ENCODE measurements around the gene ZCCHC14.

Gene ZCCHC14

DNA sequence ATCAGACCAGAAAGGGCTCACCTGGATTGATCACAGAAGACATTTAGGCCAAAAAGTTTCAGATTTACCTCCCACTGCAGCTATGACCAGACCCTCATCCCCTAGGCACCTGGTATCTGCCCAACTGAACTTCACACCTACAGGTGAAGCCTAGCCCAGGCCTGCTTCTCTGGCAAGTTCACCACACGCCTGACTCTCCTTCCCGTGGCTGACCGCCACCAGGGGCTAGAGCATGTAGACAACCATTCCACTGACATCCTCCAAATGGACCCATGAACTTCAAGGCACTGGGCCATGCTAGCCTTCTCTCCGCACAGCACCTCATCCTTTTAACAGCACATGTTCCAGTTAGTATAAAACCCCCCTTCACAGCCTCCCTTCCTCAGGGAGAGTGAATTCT lies 18.8 kb downstream of the ZCCHC14 start:
- no peak for DNase-seq

- DNase-seq, result no peak
These were observed 19.9 kb downstream of the ZCCHC14 start for GRCh38 chr16:87472935-87473334.

GRCh38 chr16:87472142-87472778 lies 20.6 kb downstream of the ZCCHC14 start:
- DNase-seq, result no peak

DNA sequence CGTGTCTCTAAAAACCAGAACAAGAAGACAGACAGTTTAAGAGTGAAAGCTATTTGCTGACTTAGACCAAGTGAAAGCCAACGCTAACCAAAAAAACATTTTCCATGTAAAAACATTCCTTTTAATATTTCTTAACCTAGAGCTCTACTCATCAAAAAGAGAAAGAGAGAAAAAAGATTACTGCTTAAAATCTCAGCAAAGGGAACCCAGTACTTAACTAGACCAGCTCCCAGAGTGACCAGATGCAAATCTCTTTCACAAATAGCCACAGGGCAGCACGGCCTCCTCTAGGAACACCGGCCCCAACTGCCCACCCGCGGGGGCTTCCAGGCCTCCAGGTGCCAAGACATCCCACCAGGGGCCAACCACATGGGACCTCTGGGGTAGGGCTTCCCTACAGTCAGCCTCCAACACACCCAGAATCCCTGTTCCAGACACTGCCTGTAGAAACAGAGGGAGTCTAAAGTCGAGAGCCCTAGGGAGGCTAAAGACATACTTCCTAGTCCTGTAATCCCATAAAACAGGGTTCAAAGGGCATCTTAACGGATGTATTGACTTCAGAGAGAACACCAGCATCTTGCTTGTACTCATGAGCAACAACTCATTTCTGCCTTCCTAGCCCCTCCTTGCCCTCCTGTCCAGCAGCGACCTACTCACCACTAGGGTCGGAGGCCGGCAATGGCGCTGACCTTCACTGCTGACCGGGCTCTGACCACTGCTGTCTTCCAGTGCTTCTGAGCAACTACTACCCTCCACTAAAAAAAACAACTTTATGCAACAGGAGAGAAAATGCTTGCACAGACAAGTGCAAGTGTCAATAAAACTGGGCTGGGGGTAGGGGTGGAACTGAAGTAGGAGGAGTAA lies 21.3 kb downstream of the ZCCHC14 start:
- DNase-seq, result peak; percentile 16

- DNase-seq, result peak; percentile 29
These were observed 22.5 kb downstream of the ZCCHC14 start for GRCh38 chr16:87470332-87470731.

- no peak for DNase-seq
These were observed 23.7 kb downstream of the ZCCHC14 start for GRCh38 chr16:87469169-87469568.

GRCh38 chr16:87468550-87468949 lies 24.3 kb downstream of the ZCCHC14 start:
- DNase-seq, result no peak

DNA sequence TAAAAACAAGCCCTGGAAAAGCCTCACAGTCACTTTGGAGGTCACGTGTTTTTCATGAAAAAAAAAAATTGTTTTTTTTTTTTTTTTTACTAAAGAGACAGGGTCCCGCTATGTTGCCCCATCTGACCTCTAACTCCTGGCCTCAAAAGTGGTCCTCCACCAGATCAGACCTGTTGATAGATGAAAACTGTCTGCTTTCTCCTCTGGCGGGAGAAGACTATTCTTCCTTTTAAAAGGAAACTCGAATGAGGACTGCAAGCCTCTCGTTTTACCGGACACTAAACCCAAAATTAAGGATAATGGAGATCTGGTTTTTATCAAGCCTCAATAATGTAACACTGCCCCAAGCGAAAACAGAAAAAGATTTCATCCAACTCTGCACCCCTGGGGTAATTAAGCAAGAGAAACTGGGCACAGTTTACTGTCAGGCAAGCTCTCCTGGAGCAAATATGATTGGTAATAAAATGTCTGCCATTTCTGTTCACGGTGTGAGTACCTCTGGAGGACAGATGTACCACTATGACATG lies 25.8 kb downstream of the ZCCHC14 start:
- no peak for DNase-seq

GRCh38 chr16:87465879-87466278 lies 26.9 kb downstream of the ZCCHC14 start:
- no peak for DNase-seq

GRCh38 chr16:87465306-87465705 lies 27.5 kb downstream of the ZCCHC14 start:
- no peak for DNase-seq

DNA sequence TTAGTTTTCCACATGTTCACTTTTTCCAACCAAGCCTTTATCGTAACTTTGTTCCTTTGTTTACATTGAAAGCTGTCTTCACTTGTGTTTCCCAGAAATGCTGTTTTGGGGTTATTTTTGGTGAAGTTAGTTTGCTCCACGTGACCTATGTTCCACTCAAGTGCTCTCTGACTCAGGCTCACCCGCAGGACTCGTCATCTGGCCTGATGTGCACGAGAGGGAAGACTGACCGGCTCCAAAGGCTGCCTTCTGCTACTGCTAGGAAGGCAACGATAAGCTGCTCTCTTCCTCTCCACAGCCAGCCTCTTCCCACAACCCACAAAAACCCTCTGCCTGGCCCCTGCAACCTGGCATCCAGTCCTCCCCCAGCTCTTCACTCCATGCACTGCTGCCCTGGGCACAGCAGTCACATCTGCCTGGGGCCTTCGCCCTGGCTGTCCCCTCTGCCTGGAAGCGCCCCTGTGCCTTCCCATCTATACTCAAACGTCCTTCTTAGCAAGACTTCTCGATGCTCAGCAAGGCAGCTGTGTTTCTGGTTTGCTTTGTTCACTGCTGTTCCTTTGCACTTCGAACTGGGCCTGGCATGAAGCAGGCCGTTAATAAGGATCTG lies 28.0 kb downstream of the ZCCHC14 start:
- no peak for DNase-seq

DNA sequence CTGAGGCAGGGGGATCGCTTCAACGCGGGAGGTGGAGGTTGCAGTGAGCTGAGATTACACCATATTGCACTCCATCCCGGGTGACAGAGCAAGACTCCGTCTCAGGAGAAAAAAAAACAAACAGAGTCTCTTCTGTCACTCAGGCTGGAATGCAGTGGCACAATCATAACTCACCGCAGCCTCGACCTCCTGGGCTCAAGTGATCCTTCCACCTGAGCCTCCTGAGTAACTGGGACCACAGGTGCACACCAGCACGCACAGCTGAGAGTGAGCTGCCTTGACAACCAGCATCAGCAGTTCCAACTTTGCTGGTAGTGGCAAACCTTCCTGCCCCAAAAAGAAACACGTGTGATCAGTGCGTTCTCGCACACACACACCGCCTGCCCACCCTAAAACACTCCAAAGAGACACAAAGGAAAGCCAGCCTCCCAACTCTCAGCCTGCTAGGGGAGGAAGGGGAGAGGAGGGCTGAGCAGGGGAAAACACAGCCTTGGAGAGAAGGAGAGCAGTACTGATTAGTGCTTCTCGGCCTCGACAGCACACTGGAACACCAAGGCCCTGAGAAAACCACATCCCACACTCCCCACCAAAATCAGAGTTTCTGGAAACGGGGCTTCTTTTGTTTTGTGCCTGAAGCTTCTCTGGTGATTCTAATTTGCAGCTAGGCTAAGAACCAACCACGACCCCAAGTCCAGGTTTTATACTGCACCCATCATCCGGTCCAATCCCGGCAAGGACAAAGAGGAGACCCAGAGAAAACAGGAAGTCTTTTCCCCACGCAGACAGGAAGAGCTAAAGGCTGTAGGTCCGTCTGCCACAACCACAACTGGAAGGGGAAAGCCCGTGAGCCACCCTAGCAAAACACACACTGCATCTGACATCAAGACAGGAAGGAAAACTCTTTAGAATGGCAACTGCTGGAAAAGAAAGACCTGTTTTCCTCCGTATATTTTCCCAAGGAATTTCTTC lies 28.8 kb downstream of the ZCCHC14 start:
- no peak for DNase-seq

- DNase-seq, result no peak
These were observed 31.3 kb downstream of the ZCCHC14 start for GRCh38 chr16:87461466-87461991.

DNA sequence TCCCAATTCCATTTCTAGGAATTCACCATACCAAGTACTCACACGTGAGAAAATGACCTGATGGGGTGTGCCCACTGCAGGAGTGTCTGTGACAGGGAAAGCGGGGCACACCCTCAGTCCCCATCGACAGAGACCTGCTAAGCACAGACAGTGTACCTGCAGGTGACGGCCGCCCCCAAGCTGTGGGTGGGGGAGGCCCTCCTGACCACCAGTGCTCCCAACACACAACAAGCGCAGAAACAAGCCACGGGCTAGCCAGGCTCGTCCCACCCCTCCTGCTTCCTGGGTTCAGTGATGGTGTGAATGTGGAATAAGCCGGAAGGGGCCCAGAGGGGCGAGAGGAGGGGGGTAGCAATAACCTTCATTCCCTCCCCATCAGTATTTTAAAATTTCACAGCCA lies 31.9 kb downstream of the ZCCHC14 start:
- DNase-seq, result no peak

DNA sequence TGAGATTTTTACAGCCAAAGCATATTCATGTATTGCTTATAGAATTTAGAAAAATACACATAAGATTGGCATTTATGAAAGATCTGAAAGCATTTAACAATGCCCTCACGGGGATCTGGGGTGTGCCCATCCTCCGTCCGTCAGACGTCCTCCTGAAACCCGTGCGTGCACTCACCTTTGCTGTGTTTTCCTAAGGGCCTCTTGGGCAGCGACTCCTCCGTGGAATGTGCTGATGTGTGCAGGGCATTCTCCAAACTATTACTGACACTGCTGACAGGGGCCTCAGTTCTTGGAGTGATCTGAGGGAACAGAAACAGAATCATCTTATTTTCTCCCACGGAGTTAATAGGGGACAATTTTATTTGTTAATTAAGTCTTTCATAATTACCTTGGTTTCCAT lies 33.0 kb downstream of the ZCCHC14 start:
- DNase-seq, result no peak

GRCh38 chr16:87459027-87459426 lies 33.8 kb downstream of the ZCCHC14 start:
- DNase-seq, result no peak

- DNase-seq, result no peak
These were observed 34.4 kb downstream of the ZCCHC14 start for GRCh38 chr16:87458424-87458915.

DNA sequence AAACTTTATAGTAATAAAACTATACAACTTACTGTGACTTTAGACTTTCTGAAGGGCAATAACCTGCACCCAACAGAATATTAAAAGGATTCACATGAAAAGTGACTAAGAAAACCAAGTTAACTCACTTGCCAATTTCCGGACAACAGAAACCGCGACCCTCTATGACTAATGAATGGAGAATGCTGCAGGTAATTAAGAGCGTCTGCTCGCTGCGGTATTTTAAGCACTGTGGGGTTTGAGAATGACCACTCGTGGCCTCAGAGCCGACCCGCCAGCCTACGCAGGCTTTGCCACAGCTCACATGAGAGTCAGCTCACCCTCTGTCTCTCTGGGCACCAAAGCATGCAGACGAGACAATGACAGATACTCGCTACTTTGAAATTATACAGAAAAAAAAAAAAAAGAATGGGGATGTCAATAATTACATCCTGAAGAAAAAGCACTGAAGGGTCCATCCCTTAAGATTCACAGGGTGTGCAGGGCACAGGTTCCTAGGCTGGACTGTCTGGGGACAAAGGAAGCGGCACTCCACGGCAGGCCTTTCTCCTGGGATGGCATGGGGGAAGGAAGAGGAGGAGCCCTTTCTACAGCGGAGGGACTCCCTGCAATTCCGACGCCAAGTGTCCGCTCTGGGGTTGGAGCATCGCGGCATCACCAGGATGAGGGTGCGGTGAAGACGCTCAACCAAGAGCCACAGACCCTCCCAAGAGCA lies 35.0 kb downstream of the ZCCHC14 start:
- DNase-seq, result no peak

DNA sequence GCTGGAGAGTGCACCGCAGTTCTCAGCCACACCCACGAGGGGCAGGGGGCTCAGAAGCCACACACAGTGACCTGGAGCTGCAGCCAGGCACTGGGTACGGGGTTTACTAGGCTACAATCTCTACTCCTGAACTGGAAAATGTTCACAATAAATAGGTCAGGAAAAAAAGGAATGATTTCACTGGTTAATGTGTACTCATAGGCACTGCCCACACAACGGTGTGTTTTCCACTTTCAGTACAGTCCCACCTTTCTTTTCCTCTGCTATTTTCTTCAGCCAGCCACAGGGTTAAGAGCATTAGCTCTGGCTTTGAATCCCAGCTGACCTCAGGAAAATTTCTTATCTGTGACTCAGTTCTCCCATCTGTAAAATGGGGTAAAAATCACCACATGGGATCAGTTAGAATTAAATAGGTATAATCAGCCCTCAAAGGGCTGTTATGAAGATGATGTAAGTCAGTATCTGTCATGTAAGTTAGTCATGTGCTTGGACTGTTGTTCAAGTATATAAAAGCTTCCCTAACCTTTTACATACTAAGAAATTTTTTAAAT lies 35.7 kb downstream of the ZCCHC14 start:
- no peak for DNase-seq

DNA sequence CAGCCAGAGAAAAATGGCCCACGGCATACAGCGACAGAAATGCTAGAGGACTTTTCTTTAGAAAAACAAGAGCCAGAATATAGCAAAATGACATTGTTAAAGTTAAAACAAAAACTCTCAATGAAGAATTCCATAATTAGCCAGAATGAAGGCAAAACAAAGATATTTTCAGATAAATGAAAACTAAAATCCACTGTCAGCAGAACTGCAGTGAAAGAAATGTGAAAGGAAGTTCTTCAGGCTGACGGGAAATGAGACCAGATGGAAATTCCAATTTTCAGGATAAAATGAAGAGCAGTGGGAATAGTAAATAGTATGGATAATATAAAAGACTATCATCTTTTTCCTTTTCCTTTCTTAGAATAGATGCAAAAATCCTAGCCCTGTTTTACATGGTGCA lies 38.4 kb downstream of the ZCCHC14 start:
- no peak for DNase-seq

GRCh38 chr16:87453326-87453725 lies 39.5 kb downstream of the ZCCHC14 start:
- DNase-seq, result no peak

All from eye (tissue), 1 donor.